CD4-positive, alpha-beta T cell treated with Interferon alpha-2 for 1 hour (primary cell): ENCODE measurements around the gene RIPPLY3.

Experiments
- DNase-seq, 2 donors: peaks; one replicate each; pipeline ENCODE4 v3.0.0-alpha.2; 2020 to 2022

The RIPPLY3 gene

GRCh38 chr21:37006486-37007291 lies at the start of gene RIPPLY3:
TSS of gene RIPPLY3 (plus strand) at chr21:37006702. CDS start at chr21:37006773, 71 bp downstream.
- no peak for DNase-seq

GRCh38 chr21:36959020-36959835 lies 47.3 kb upstream of the RIPPLY3 start:
- no peak for DNase-seq

GRCh38 chr21:36960676-36961284 lies 45.7 kb upstream of the RIPPLY3 start:
- no peak for DNase-seq

GRCh38 chr21:36962098-36962780 lies 44.3 kb upstream of the RIPPLY3 start:
- no peak for DNase-seq

GRCh38 chr21:36964398-36964797 lies 42.1 kb upstream of the RIPPLY3 start:
- no peak for DNase-seq

- no peak for DNase-seq
These were observed 41.4 kb upstream of the RIPPLY3 start for GRCh38 chr21:36964827-36965719.

- DNase-seq = no peak
These were observed 40.8 kb upstream of the RIPPLY3 start for GRCh38 chr21:36965720-36966065.

GRCh38 chr21:36966066-36966820 lies 40.3 kb upstream of the RIPPLY3 start, which contains the start of gene HLCS:
TSS of gene HLCS (minus strand) at chr21:36966669. CDS start at chr21:36966638, 31 bp downstream.
- DNase-seq = peak; percentile 79 to 84

- DNase-seq = no peak
These were observed 39.4 kb upstream of the RIPPLY3 start for GRCh38 chr21:36966821-36967768.

GRCh38 chr21:36968414-36968813 lies 38.1 kb upstream of the RIPPLY3 start:
- no peak for DNase-seq

- no peak for DNase-seq
These were observed 37.5 kb upstream of the RIPPLY3 start for GRCh38 chr21:36968976-36969375.

GRCh38 chr21:36973986-36974850 lies 32.3 kb upstream of the RIPPLY3 start:
- DNase-seq = no peak

- DNase-seq = no peak
These were observed 31.7 kb upstream of the RIPPLY3 start for GRCh38 chr21:36974851-36975192.

- DNase-seq = no peak
These were observed 30.2 kb upstream of the RIPPLY3 start for GRCh38 chr21:36976228-36976861.

GRCh38 chr21:36976882-36977651 lies 29.4 kb upstream of the RIPPLY3 start:
- DNase-seq = peak; percentile 17 to 69

GRCh38 chr21:36980280-36981048 lies 26.0 kb upstream of the RIPPLY3 start:
- no peak for DNase-seq

GRCh38 chr21:36981049-36981391 lies 25.5 kb upstream of the RIPPLY3 start:
- no peak for DNase-seq
